Transverse colon (tissue), 4 donors: ENCODE results near the gene RELL1. TPM values are rescaled to one million over a fixed set of nuclear protein-coding genes. Genes with fewer than 3 reads are reported as not detected.

ENCODE experiments used
- DNase-seq: peaks from one replicate; pipeline ENCODE4 v3.0.0-alpha.2; 2019
- H3K27ac ChIP-seq, 4 donors: fragments of 200-600 bp; sonication (generic); 2 replicates each; pipeline ENCODE4 v1.5.1; 2016 to 2018; ENCODE audit warnings: inconsistent platforms in 4 of 4
- H3K27me3 ChIP-seq: fragments of 200-600 bp; sonication (generic); 2 replicates; pipeline ENCODE4 v1.5.1; 2017; ENCODE audit warnings: inconsistent platforms
- H3K36me3 ChIP-seq, 4 donors: fragments of 200-600 bp; sonication (generic); 2 replicates each; pipeline ENCODE4 v1.5.1; 2017 to 2019; ENCODE audit warnings: inconsistent platforms in 4 of 4
- H3K4me1 ChIP-seq, 4 donors: fragments of 200-600 bp; sonication (generic); 2 replicates each; pipeline ENCODE4 v1.5.1; 2017 to 2020; ENCODE audit warnings: inconsistent platforms in 4 of 4
- H3K4me3 ChIP-seq, 4 donors: fragments of 200-600 bp; sonication (generic); 1 replicate in 1 of 4; 2 replicates in 3 of 4; pipeline versions ENCODE4 v1.5.1 to v1.6.1; 2017 to 2019; ENCODE audit warnings: inconsistent platforms in 4 of 4
- H3K9me3 ChIP-seq, 2 donors: fragments of 200-600 bp; sonication (generic); 2 replicates each; pipeline ENCODE4 v1.5.1; 2017 to 2019; ENCODE audit warnings: inconsistent platforms in 2 of 2
- CTCF ChIP-seq, 5 experiments: fragments of 200-600 bp in 3 of 5; fragments of 450-650 bp in 2 of 5; sonication (generic) in 3 of 5; IDR thresholded peaks; 1 replicate in 2 of 5; 2 replicates in 3 of 5; pipeline ENCODE4 v1.5.1; 2016 to 2017; ENCODE audit warnings: antibody characterized with exemption in 5 of 5, inconsistent platforms in 3 of 5, mild to moderate bottlenecking in 2 of 5, moderate library complexity in 1 of 5
- EP300 ChIP-seq: sonication (generic); formaldehyde crosslinking; IDR thresholded peaks from one replicate; pipeline ENCODE4 v1.6.1; 2017; ENCODE audit warnings: antibody characterized with exemption, low read depth
- POLR2A ChIP-seq: fragments of 450-650 bp; IDR thresholded peaks from one replicate; pipeline ENCODE4 v1.6.1; 2016; ENCODE audit warnings: antibody characterized with exemption, mild to moderate bottlenecking, moderate library complexity
- POLR2AphosphoS5 ChIP-seq, 3 donors: sonication (generic); formaldehyde crosslinking; IDR thresholded peaks; one replicate each; pipeline ENCODE4 v1.6.1; 2016; ENCODE audit warnings: antibody characterized with exemption in 3 of 3
- WGBS, 2 donors: methylation state at CpG; one replicate each; pipeline ENCODE4 v1.1.5; 2018; ENCODE audit warnings: low coverage in 1 of 2; 5-methylcytosine and 5-hydroxymethylcytosine counted together
- in situ Hi-C, 4 donors: fragments of 200-750 bp; cut with MboI; loops; one replicate each; pipeline versions ENCODE4 v1.15.0 to v1.15.1; 2017; ENCODE audit warnings: low sequenced_read_pairs in 3 of 4, low pct_ligation_motif_present in 1 of 4, low pct_unique_long_range_greater_than_20kb in 1 of 4
- intact Hi-C: fragments of 100-400 bp; cut with DNase I; formaldehyde crosslinking; loops from one replicate; pipeline ENCODE4 v1.15.1; 2023; ENCODE audit warnings: low total_unique reads
- total RNA-seq, 4 donors: library from RNA; depleted of rRNA; stranded (reverse); fragments of >200 nt; gene quantifications; one replicate each; pipeline ENCODE4 v1.1.0, GENCODE V29; 2016

Gene RELL1
- total RNA-seq, 4 donors from 2014 or later = 9.2 to 192 (median 107) TPM

DNA sequence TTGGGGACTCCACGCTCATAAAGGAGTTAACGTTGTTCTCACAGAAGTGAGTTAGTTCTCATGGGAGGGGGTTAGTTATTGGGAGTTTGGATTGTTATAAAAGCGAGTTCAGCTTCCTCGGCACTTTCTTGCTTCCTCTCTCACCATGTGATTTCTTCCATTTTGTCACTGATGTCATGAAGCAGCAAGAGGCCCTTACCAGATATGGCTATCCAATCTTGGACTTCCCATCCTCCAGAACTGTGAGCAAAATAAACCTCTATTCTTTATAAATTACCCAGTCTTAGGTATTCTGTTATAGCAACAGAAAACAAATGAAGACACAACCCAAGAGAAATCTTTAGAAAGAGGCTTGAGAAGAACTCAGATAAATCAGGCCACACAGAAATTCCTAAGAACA is 29.5 kb downstream of the RELL1 start:
- no peak for TF ChIP-seq POLR2AphosphoS5 (IDR thresholded peaks at IDR 0.05)
- no peak for TF ChIP-seq CTCF (IDR thresholded peaks at IDR 0.05)
- TF ChIP-seq EP300 = no peak
- no peak for TF ChIP-seq POLR2A
- H3K27me3 ChIP-seq = no peaks in the 10 kb centered on the region
- no peak overlapping the region for H3K27ac ChIP-seq
- no peak for DNase-seq
- H3K4me1 ChIP-seq = peaks cover 0 to 8% (median 5%) of the 10 kb centered on the region in 4 donors
- peaks cover 5 to 16% of the 10 kb centered on the region in 2 donors for H3K9me3 ChIP-seq
- in situ Hi-C loops = no loop called here
- intact Hi-C loops = no loop called here
- no peak overlapping the region for H3K4me3 ChIP-seq
- WGBS, 2 donors = 86 to 95% methylated on average over 3 to 4 of the region's 4 CpGs
- H3K36me3 ChIP-seq = peaks cover 0 to 5% (median 2%) of the 10 kb centered on the region in 4 donors

GRCh38 chr4:37653601-37654000 is 32.6 kb downstream of the RELL1 start:
- H3K9me3 ChIP-seq = peaks cover 5 to 16% of the 10 kb centered on the region in 2 donors
- no peak for TF ChIP-seq POLR2A
- TF ChIP-seq EP300 = no peak
- TF ChIP-seq POLR2AphosphoS5 (IDR thresholded peaks at IDR 0.05) = no peak
- TF ChIP-seq CTCF (IDR thresholded peaks at IDR 0.05) = no peak
- no peak overlapping the region for H3K27ac ChIP-seq
- in situ Hi-C loops (no loop called here), intact Hi-C loops (no loop called here)
- H3K36me3 ChIP-seq = peaks cover 0 to 5% (median 2%) of the 10 kb centered on the region in 4 donors
- no peak for DNase-seq
- peaks cover 0 to 5% (median under 1%) of the 10 kb centered on the region in 4 donors for H3K4me1 ChIP-seq
- no peak overlapping the region for H3K4me3 ChIP-seq
- WGBS, 2 donors = 80 to 85% methylated on average over 1 of the region's 1 CpG
- H3K27me3 ChIP-seq = no peaks in the 10 kb centered on the region

DNA sequence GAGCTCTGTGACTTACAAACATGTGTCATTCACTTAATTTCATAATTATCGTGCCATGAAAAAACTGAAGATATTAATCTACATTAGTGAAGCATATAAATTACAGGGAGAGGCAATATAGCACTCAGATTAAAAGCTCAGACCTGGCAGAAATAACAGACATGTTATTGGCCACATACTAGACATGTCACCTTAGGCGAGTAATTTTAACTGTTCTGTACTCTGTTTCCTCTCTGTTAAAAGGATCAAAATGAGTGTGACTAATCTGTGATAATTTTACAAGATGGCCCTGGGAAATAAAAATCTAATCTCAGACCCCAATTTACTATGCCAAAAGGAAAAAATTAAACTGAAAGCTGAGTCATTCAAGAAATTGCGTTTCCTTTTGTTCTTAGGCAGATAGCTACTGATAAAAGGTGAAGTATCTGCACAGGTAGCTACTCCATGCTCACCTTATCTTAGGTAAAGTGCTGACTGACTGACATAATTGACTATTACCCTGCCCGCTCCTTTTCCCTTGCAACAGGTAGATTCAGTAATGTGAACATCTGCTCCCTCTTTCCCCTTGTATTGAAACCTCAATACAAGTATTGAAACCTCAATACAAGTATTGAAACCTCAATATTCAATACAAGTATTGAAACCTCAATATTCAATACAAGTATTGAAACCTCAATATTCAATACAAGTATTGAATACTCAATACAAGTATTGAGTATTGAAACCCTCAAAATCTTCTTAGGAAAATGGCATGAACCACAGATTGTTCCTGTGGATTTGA is 33.2 kb downstream of the RELL1 start:
- H3K9me3 ChIP-seq = peaks cover 5 to 16% of the 10 kb centered on the region in 2 donors
- WGBS, 2 donors = 86 to 90% methylated on average over 4 of the region's 4 CpGs
- no peaks in the 10 kb centered on the region for H3K27me3 ChIP-seq
- H3K27ac ChIP-seq = no peak overlapping the region
- H3K4me1 ChIP-seq = peaks cover 0 to 12% (median 6%) of the 10 kb centered on the region in 4 donors
- H3K36me3 ChIP-seq = peaks cover 0 to 5% (median 2%) of the 10 kb centered on the region in 4 donors
- in situ Hi-C loops (no loop called here), intact Hi-C loops (no loop called here)
- H3K4me3 ChIP-seq = no peak overlapping the region
- TF ChIP-seq POLR2AphosphoS5 (IDR thresholded peaks at IDR 0.05) (no peak), POLR2A (no peak), CTCF (IDR thresholded peaks at IDR 0.05) (no peak), EP300 (no peak)
- DNase-seq = no peak

DNA sequence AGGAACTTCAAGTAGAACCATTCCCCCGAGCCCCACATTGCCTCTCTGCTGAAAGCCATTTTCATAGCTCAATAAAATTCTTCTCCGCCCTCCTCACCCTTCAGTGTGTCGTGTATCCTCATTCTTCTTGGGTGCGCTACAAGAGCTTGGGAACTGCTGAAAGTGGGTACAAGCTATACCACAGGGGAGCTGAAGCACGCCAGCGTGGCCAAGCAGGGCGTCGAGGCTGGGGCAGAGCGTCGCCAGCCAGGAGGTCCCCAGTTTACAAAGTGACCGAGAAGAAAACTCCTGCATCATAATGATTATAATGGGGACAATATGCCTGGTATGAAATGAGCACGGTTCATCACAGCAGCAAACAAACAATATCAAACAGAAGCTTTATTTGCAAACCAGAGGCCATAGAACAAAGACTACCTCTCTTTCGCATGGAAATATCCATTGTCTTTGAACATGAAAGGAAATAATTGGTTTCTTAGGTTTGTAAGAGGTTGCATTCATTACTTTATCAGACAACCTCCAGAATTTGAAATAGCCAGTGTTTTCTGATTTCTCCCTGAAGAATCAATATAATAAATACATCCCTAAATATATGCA is 34.3 kb downstream of the RELL1 start:
- peaks cover 5 to 10% of the 10 kb centered on the region in 2 donors for H3K9me3 ChIP-seq
- TF ChIP-seq CTCF (IDR thresholded peaks at IDR 0.05) (no peak), POLR2A (no peak), EP300 (no peak), POLR2AphosphoS5 (IDR thresholded peaks at IDR 0.05) (no peak)
- in situ Hi-C loops = no loop called here
- intact Hi-C loops = no loop called here
- H3K4me1 ChIP-seq = peaks cover 0 to 19% (median 9%) of the 10 kb centered on the region in 4 donors
- no peak for DNase-seq
- no peaks in the 10 kb centered on the region for H3K27me3 ChIP-seq
- no peak overlapping the region for H3K4me3 ChIP-seq
- peaks cover 0 to 7% (median 3%) of the 10 kb centered on the region in 4 donors for H3K36me3 ChIP-seq
- no peak overlapping the region for H3K27ac ChIP-seq
- WGBS, 2 donors = 89 to 95% methylated on average over 5 to 13 of the region's 13 CpGs
